ENCODE measurements around the gene NSG1. TPM values are rescaled to one million over a fixed set of nuclear protein-coding genes. Genes with fewer than 3 reads are reported as not detected.

The NSG1 gene
- total RNA-seq, 2 donors from 2014 or later, result 14.4 to 19.6 TPM

DNA sequence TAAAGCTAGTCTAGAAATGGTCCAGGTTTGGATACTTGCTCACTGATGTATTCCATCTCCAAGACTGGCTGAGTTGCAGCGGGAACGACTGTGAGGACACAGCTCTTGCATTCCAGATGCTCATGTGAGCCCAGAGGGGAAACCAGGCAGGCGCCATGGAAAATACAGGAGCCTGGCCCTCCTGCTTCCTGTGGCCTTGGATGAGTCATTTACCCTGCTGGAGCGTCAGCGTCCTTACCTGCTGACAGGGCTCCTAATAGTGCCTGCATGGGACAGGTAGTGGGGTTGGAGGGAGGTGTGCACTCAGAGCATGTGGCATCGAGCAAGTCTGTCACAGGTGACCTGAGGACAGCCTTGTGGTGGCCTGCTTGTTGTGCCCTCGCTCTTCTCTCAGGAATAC lies 69.4 kb downstream of the NSG1 start:
- no peak for DNase-seq (ENCODE audit: low spot score)
- H3K36me3 ChIP-seq, result peaks cover 67% of the 10 kb centered on the region

DNA sequence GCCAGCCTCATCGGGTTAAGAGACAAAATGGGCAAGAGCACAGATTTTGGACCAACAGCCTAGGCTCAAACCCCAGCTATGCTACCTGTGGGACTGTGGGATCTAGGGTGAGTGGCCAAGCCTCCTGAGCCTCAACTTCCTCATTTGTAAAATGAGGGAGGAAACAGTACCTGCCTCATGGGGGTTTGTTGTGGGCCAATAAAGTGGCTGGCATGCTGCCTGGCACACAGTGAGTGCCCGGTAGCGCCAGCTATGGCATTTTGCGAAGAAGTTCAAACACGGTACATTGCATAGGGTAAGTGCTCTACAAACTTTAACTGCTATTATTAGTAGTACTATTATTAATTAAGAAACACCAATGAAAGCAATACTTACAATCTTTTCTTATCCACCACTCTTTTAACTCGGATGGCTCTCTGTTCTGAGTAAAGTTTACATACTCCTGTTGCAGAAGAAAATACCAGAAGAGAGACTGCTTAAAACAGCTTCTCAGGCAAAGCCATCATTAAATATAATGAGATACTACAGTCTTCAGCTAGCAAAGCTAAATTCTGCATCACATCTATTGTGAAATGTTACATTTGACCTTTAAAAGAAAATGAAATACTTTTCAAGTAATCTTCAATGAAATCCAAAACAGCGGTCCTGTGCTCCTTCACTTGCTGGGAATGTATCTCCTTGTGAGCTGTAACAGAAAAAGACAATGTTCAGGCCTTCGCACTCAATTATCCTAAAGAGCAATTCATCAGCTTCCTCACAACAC lies 70.1 kb downstream of the NSG1 start:
- Histone ChIP-seq H3K36me3 (peaks cover 67% of the 10 kb centered on the region), H3K4me1 (no peaks in the 10 kb centered on the region), H3K4me3 (no peak overlapping the region), H3K27me3 (no peaks in the 10 kb centered on the region), H3K27ac (no peak overlapping the region), H3K9me3 (peaks cover 0 to 8% of the 10 kb centered on the region in 2 donors)
- TF ChIP-seq, protein P1, sequence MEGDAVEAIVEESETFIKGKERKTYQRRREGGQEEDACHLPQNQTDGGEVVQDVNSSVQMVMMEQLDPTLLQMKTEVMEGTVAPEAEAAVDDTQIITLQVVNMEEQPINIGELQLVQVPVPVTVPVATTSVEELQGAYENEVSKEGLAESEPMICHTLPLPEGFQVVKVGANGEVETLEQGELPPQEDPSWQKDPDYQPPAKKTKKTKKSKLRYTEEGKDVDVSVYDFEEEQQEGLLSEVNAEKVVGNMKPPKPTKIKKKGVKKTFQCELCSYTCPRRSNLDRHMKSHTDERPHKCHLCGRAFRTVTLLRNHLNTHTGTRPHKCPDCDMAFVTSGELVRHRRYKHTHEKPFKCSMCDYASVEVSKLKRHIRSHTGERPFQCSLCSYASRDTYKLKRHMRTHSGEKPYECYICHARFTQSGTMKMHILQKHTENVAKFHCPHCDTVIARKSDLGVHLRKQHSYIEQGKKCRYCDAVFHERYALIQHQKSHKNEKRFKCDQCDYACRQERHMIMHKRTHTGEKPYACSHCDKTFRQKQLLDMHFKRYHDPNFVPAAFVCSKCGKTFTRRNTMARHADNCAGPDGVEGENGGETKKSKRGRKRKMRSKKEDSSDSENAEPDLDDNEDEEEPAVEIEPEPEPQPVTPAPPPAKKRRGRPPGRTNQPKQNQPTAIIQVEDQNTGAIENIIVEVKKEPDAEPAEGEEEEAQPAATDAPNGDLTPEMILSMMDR (IDR thresholded peaks at IDR 0.05), result no peak
- no peak for DNase-seq (ENCODE audit: low spot score)

More for the DNA sequence above, 69.4 kb downstream of the NSG1 start:
- Histone ChIP-seq H3K4me1 (no peaks in the 10 kb centered on the region), H3K27ac (no peak overlapping the region), H3K9me3 (peaks cover 0 to 8% of the 10 kb centered on the region in 2 donors), H3K4me3 (no peak overlapping the region), H3K27me3 (no peaks in the 10 kb centered on the region)
- TF ChIP-seq, protein P1 (IDR thresholded peaks at IDR 0.05), result no peak

- Histone ChIP-seq H3K27ac (no peak overlapping the region), H3K36me3 (peaks cover 59% of the 10 kb centered on the region), H3K27me3 (no peaks in the 10 kb centered on the region), H3K4me3 (no peak overlapping the region), H3K9me3 (no peaks in the 10 kb centered on the region), H3K4me1 (no peaks in the 10 kb centered on the region)
- DNase-seq (ENCODE audit: low spot score), result no peak
- TF ChIP-seq, protein P1 (IDR thresholded peaks at IDR 0.05), result no peak
Measured at GRCh38 chr4:4457803-4458553, 71.1 kb downstream of the NSG1 start.

DNA sequence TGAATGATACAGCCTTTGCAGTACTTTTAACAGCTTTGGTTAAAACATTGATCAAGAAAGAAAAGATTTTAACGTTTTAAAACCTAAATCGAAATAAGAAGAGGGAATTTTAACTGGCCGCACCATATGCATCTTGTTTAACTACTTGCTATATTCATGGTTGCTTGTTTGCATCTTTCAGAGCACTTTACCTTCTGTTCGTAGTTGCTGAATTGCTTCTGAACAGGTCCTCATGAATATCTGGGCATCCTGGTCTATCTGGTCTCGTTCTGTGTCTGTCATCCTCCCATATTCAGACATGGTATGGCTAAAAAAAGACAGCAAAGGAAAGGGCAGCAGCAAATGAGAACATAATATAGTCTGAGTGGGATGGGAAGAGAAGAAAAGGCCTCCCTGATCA lies 72.3 kb downstream of the NSG1 start:
- TF ChIP-seq, protein P1 (IDR thresholded peaks at IDR 0.05), result no peak
- H3K27me3 ChIP-seq, result no peaks in the 10 kb centered on the region
- no peaks in the 10 kb centered on the region for H3K9me3 ChIP-seq
- H3K4me1 ChIP-seq, result no peaks in the 10 kb centered on the region
- no peak for DNase-seq (ENCODE audit: low spot score)
- no peak overlapping the region for H3K4me3 ChIP-seq
- H3K27ac ChIP-seq, result no peak overlapping the region
- H3K36me3 ChIP-seq, result peaks cover 49% of the 10 kb centered on the region

- Histone ChIP-seq H3K9me3 (no peaks in the 10 kb centered on the region), H3K36me3 (peaks cover 42% of the 10 kb centered on the region), H3K4me3 (no peak overlapping the region), H3K4me1 (no peaks in the 10 kb centered on the region), H3K27me3 (no peaks in the 10 kb centered on the region), H3K27ac (no peak overlapping the region)
- TF ChIP-seq, protein P1 (IDR thresholded peaks at IDR 0.05), result no peak
- no peak for DNase-seq (ENCODE audit: low spot score)
Measured at GRCh38 chr4:4460759-4461158, 73.9 kb downstream of the NSG1 start.

Data from right atrium auricular region (tissue), 2 donors.